ENCODE measurements around the gene PPP1R9A. TPM values are rescaled to one million over a fixed set of nuclear protein-coding genes. Genes with fewer than 3 reads are reported as not detected.

The PPP1R9A gene
- polyA plus RNA-seq, 1 donor (not counting 4 experiments of a cell fraction or from before 2014, with no cell fraction given), result 0.01 TPM

GRCh38 chr7:95286096-95286495 lies 378.7 kb downstream of the PPP1R9A start:
- Histone ChIP-seq H3K4me2 (ENCODE audit: control insufficient read depth, extremely low read depth, insufficient read depth, low read depth, low read length) (no peak overlapping the region), H3K79me2 (ENCODE audit: control insufficient read depth, insufficient read depth, low read length) (no peaks in the 10 kb centered on the region), H3K27me3 (ENCODE audit: control insufficient read depth, extremely low read depth, insufficient read depth, low read length) (no peaks in the 10 kb centered on the region), H3K4me1 (ENCODE audit: control insufficient read depth, extremely low read depth, insufficient read depth, low read length) (no peaks in the 10 kb centered on the region), H3K9ac (ENCODE audit: control insufficient read depth, extremely low read depth, insufficient read depth, low read length) (no peak overlapping the region), H3K9me3 (ENCODE audit: control insufficient read depth, low read depth, low read length) (no peaks in the 10 kb centered on the region), H4K20me1 (ENCODE audit: control insufficient read depth, extremely low read depth, insufficient read depth, low read length) (no peaks in the 10 kb centered on the region), H3K36me3 (ENCODE audit: control insufficient read depth in 2 of 2, extremely low read depth in 1 of 2, insufficient read depth in 2 of 2, low read length in 2 of 2) (no peaks in the 10 kb centered on the region), H3K27ac (ENCODE audit: control insufficient read depth, insufficient read depth, low read length) (no peak overlapping the region), H2AFZ (ENCODE audit: control insufficient read depth, low read length) (no peak overlapping the region), H3K4me3 (ENCODE audit: control insufficient read depth in 2 of 3, extremely low read depth in 1 of 3, insufficient read depth in 2 of 3, low read depth in 1 of 3, low read length in 3 of 3) (no peak overlapping the region), H3K9me1 (ENCODE audit: control insufficient read depth, extremely low read depth, insufficient read depth, low read length) (no peaks in the 10 kb centered on the region)
- DNase-seq (ENCODE audit: low read depth, low spot score), result no peak
- FAIRE-seq, result no peak
- TF ChIP-seq CTCF (optimal IDR thresholded peaks at IDR 0.05 in 1 of 3, IDR thresholded peaks at IDR 0.05 in 1 of 3, conservative IDR thresholded peaks at IDR 0.05 in 1 of 3; ENCODE audit: extremely low read depth in 1 of 3, insufficient read depth in 2 of 3, low read length in 3 of 3) (no peak), EZH2 (IDR thresholded peaks at IDR 0.05; ENCODE audit: low read length) (no peak)
- dilution Hi-C loops (cut with MboI; ENCODE audit: extremely low pct_ligation_motif_present, low sequenced_read_pairs), result no loop called here

GRCh38 chr7:95290166-95290830 lies 382.9 kb downstream of the PPP1R9A start:
- dilution Hi-C loops (cut with MboI; ENCODE audit: extremely low pct_ligation_motif_present, low sequenced_read_pairs), result no loop called here
- H3K79me2 ChIP-seq (ENCODE audit: control insufficient read depth, insufficient read depth, low read length), result no peaks in the 10 kb centered on the region
- H3K9me1 ChIP-seq (ENCODE audit: control insufficient read depth, extremely low read depth, insufficient read depth, low read length), result no peaks in the 10 kb centered on the region
- H3K36me3 ChIP-seq (ENCODE audit: control insufficient read depth in 2 of 2, extremely low read depth in 1 of 2, insufficient read depth in 2 of 2, low read length in 2 of 2), result no peaks in the 10 kb centered on the region
- H3K4me1 ChIP-seq (ENCODE audit: control insufficient read depth, extremely low read depth, insufficient read depth, low read length), result no peaks in the 10 kb centered on the region
- TF ChIP-seq CTCF (optimal IDR thresholded peaks at IDR 0.05 in 1 of 3, IDR thresholded peaks at IDR 0.05 in 1 of 3, conservative IDR thresholded peaks at IDR 0.05 in 1 of 3; ENCODE audit: extremely low read depth in 1 of 3, insufficient read depth in 2 of 3, low read length in 3 of 3) (no peak), EZH2 (IDR thresholded peaks at IDR 0.05; ENCODE audit: low read length) (no peak)
- DNase-seq (ENCODE audit: low read depth, low spot score) (no peak), FAIRE-seq (no peak)
- no peak overlapping the region for H3K4me3 ChIP-seq (ENCODE audit: control insufficient read depth in 2 of 3, extremely low read depth in 1 of 3, insufficient read depth in 2 of 3, low read depth in 1 of 3, low read length in 3 of 3)
- H3K9ac ChIP-seq (ENCODE audit: control insufficient read depth, extremely low read depth, insufficient read depth, low read length), result no peak overlapping the region
- H3K4me2 ChIP-seq (ENCODE audit: control insufficient read depth, extremely low read depth, insufficient read depth, low read depth, low read length), result no peak overlapping the region
- no peak overlapping the region for H3K27ac ChIP-seq (ENCODE audit: control insufficient read depth, insufficient read depth, low read length)
- H4K20me1 ChIP-seq (ENCODE audit: control insufficient read depth, extremely low read depth, insufficient read depth, low read length), result no peaks in the 10 kb centered on the region
- H3K9me3 ChIP-seq (ENCODE audit: control insufficient read depth, low read depth, low read length), result no peaks in the 10 kb centered on the region
- no peaks in the 10 kb centered on the region for H3K27me3 ChIP-seq (ENCODE audit: control insufficient read depth, extremely low read depth, insufficient read depth, low read length)
- H2AFZ ChIP-seq (ENCODE audit: control insufficient read depth, low read length), result no peak overlapping the region

Data from keratinocyte (primary cell).